Activated CD4-positive, alpha-beta T cell treated with anti-CD3 and anti-CD28 coated beads, Interleukin-10, Interleukin-2, amounts not matched to agents 100 ng/mL and 50 ng/mL, durations not matched to agents 16 hours and 8 hours (primary cell): Measurements from ENCODE around the gene RAB44.
A peak's percentile ranks its signal among the peaks of the same experiment; 100 is the strongest.
"Not testable (repeated sequence)": the region's sequence is repeated elsewhere in the genome, so short reads cannot be mapped to it uniquely, and the experiment has no call there.

ENCODE experiments used
- DNase-seq: peaks from one replicate; pipeline ENCODE4 v3.0.0-alpha.2; 2020

Gene RAB44, protein sequence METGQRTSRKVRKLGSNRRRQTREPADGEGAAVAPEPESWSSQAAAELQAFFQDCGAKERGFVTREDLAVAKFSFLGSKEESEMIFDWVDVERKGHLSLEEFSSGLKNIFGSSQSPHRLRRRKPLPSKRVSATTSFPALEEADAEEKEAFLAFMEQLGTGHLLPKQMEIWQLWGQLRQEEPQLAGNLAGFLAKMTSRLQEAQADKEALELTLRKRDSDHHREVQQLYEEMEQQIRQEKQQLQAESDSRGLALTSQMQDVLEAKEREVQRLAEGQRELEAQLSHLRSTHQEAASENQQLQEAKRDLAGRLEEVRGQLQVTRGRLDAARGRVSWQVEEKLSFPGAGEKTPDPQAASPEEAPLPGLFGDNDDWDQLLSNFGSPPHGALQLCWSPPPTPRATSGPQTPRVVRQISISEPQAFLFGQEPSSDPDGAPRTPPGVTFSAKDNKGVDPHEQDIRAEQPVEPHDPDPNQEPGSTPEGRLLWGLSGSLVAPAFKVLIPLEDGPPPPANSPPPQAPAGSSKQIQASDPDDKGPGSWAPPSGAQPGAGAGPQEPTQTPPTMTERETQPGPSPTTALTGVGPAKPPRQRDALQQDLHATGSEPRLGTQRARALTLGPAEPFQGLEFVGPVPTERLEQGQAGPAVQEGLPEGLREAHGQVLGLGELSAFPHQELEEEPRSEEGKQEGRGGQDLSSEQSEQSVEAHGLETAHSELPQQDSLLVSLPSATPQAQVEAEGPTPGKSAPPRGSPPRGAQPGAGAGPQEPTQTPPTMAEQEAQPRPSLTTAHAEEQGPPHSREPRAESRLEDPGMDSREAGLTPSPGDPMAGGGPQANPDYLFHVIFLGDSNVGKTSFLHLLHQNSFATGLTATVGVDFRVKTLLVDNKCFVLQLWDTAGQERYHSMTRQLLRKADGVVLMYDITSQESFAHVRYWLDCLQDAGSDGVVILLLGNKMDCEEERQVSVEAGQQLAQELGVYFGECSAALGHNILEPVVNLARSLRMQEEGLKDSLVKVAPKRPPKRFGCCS

GRCh38 chr6:36697481-36697903, at the start of gene RAB44:
Gene RAB44 (plus strand): TSS chr6:36697826. CDS start chr6:36704236, 6,410 bp downstream.
- DNase-seq: peak; percentile 24

- DNase-seq: no peak
Observed at GRCh38 chr6:36649086-36649485, 48.5 kb upstream of the RAB44 start.

DNA sequence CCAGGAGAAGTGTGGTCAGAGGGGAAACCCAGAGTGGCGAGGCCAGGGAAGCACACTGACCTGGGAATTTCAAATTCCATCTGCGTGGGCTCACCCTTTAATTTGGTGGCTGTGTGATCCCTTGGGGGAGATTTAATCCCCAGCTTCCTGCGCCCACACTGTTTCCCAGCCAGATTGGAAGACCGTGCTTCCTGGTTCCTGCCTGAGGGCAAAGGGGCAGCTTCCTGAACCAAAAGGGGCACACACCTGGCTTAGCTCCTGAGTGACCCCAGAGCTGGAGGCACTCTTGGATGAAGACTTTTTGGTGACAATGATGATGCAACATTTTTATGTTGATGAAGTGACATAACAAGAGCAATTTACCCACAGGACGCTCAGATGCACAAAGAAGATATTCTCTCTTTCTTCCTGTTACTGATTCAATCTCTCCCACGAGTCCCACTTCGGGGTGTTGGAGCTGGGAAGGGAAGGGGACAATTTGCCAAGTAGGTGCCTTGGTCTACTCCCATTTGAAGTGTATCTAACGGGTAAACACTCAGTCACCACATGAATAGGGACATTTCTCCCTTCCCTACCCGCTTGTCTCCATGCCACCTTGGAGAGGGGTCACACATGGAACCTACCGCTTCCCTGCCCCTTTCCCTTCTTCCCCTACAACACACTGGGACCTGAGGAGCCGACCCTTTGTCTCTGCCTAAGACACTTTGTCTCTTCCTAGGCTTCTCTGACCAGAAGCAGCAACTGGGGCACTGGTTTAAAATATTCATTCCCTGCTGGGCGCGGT, 47.7 kb upstream of the RAB44 start:
- DNase-seq: no peak

- no peak for DNase-seq
Observed at GRCh38 chr6:36650848-36651478, 46.7 kb upstream of the RAB44 start.

DNA sequence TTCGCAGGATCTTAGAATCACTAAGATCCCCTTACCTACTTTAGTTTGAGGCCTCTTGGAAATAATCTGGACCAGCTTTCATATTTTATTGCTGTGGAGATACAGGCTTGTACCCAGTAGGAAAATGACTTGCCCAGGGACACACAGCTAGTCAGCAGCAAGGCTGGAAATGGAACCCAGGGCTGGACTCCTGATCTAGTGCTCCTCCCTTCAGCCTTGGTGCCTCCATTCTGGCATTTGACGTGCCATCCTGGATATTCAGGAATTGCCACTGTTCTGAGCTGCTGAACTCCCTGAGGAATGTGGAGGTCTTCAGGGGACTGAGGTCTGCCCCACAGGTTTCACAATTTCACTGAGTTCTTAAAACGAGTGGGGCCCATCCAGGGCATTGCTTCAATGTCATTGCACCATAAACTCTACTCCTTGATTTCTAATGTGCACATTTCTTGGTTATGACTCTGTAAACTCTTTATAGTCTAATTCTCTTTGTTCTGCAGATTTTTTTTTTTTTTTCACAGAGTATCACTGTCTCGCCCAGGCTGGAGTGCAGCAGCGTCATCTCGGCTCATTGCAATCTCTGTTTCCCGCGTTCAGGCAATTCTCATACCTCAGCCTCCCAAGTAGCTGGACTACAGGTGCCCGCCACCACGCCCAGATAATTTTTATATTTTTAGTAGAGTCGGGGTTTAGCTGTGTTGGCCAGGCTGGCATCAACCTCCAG, 45.8 kb upstream of the RAB44 start:
- DNase-seq: no peak

DNA sequence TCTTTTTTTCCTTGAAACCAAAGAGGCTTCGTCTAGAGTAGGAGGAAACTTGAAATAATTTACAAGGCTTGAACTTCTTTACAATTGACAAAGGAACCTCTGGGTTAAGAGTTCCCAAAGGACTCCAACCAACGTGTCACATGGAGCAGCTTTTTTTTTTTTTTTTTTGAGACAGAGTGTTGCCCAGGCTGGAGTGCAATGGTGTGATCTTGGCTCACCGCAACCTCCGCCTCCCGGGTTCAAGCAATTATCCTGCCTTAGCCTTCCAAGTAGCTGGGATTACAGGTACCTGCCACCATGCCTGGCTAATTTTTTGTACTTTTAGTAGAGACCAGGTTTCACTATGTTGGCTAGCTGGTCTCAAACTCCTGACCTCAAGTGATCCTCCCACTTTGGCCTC, 43.2 kb upstream of the RAB44 start:
- not testable (repeated sequence) for DNase-seq

GRCh38 chr6:36655085-36655724, 42.4 kb upstream of the RAB44 start:
- no peak for DNase-seq

- no peak for DNase-seq
Observed at GRCh38 chr6:36656441-36656840, 41.2 kb upstream of the RAB44 start.

DNA sequence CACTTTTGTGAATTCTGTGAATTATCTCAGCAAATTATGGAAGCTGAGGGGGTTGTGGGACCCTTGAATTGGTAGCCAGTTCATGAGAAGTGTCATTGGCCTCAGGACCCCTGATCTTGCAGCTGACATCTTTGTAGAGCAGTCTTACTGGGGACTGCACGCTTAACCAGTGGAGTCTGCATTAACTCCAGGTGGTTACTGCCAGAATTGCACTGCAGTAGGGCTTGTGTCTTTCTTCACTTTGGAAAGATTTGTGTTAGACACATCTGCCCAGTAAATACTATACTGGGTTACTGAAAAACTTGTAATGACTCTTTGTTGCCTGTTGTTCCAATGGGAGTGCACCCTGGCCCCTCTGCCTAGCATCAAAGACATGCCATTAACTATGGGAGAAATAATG, 40.4 kb upstream of the RAB44 start:
- no peak for DNase-seq

DNA sequence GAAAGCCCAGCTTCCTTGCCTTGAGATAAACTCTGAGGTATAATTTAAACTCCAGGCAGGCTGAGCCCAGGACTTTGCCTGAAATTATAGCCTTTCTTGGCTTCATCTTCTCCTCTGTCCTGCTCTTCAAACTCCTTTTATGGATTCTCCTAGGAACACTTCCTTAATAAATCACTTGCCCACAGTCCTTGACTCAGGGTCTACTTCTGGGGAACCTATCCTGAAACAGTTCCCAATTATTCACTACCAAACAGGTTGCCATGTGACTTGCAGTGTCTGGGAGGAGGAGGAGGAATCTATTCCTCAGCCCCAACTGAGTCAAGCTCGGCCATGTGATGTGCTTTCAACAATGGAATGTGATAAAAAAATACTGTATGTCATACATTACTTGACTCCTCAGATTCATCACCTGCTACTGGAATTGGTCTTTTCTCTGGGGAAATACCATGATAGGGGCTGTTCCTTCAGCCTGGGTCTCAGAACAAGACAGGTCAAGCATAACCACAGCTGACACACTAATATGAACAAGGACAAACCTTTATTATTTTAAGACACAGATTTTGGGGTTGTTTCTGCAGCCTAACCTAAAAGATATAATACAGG, 39.6 kb upstream of the RAB44 start:
- no peak for DNase-seq

DNA sequence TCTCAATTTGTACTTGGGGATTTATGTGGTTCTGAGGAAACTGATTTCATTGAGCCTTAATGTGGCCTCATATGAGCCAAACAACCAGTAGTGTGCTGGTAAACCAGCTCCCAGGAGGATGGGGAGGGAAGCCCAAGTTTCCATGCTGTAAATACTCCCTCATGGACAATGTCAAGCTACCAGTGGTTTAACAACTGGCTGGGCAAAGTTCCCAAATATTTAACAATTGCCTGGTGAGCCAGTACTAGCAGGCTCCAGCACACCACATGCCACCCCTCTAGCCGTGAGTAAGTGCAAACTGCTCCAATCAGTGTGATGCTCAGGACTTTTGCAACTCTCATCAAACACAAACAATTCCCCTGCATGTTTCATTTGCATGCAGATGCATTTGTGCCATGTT, 38.4 kb upstream of the RAB44 start:
- DNase-seq: no peak

DNA sequence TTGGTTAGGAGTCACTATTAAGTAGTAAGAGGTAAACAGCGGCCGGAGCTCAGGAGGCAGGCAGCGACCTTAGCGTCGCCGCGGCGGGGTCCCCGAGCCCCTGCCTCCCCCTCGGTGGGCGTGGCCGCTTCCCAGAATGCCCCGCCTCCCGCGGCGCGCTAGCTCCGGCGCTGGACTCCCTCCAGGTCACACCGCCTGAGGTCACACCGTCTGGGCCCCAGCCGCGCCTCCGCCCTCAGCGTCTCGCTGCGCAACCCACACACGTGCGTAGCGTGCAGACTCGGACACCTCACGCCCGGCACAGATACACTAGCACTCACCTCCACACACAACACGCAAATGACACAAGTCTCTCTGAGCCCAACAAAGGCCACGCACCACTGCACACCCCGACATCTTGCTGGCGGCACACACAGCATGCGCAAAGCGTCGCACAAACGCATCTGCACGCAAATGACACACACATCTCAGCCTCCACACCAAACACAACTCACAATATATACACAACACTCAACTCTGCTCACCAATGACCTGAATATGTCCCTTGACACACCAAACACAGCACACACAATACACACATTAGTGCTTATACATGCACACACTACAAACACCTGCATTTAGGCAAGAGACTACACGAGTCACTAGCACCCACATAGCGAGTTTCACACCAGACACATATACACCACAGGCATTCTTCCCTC, 36.7 kb upstream of the RAB44 start:
- no peak for DNase-seq

GRCh38 chr6:36662380-36662779, 35.2 kb upstream of the RAB44 start:
- no peak for DNase-seq

DNA sequence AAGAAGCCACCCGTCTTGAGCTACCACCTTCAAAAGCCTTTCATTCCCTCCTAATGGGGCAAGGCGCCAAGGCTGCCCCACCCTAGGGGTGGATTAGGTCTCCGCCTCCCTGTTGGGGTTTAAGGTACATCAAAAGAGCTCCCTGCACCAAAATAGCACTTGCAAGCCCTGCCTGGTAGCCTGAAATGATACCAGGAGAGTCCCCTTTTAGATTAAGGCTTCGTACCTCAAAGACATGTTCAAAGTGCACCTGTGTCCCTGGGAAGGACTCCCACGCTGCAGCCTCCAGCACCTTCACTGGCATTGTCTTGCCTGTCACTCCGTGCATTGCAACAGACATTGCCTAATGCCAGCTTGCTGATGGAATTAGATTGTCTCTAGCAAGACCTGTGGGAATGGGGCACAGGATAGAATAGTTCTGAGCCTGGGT, 34.8 kb upstream of the RAB44 start:
- DNase-seq: no peak

GRCh38 chr6:36663504-36664446, 33.9 kb upstream of the RAB44 start:
- peak; percentile 19 for DNase-seq

GRCh38 chr6:36665180-36665579, 32.4 kb upstream of the RAB44 start:
- DNase-seq: no peak

- no peak for DNase-seq
Observed at GRCh38 chr6:36666287-36666686, 31.3 kb upstream of the RAB44 start.

DNA sequence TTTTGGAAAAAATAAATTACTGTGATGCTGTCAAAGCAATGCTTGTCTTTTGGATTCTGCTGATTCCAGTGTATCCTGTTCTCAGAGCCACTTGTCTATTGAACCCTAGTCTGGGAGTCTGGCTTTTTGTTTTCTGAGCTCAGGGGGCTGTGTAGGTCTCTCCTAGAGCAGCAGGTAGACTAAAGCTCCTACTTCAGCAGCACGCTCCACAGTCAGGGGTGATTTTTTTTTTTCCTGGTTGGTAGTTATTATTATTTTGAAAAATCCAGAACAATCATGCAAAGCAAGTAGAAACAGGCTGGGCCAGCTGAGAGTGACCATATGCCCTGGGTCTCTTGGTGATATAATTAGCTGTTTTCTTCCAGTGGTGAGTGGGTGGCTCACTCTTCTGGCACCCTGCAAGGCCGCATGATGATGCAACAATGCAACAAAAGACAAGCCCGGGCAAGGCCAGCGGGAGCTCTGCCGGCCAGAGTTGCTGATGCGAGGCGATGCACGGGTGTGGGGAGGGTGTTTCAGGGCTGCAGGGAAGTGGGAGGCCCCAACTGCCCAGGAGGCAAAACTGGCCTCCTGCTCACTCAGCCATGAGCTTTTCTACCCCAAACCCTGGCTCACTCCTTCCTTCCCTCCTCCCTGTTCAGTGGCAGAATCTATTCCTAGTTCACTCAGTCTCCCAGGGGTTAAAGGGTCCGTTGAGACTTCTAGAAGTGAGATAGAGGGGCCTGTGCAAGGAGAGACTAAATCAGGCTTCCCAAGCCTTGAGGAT, 30.6 kb upstream of the RAB44 start:
- DNase-seq: no peak
